ENCODE measurements around the gene NR1H2. TPM values are rescaled to one million over a fixed set of nuclear protein-coding genes. Genes with fewer than 3 reads are reported as not detected.

The NR1H2 gene
- total and polyA plus RNA-seq, 2 experiments from 2014 or later = 32.9 to 70.2 TPM

DNA sequence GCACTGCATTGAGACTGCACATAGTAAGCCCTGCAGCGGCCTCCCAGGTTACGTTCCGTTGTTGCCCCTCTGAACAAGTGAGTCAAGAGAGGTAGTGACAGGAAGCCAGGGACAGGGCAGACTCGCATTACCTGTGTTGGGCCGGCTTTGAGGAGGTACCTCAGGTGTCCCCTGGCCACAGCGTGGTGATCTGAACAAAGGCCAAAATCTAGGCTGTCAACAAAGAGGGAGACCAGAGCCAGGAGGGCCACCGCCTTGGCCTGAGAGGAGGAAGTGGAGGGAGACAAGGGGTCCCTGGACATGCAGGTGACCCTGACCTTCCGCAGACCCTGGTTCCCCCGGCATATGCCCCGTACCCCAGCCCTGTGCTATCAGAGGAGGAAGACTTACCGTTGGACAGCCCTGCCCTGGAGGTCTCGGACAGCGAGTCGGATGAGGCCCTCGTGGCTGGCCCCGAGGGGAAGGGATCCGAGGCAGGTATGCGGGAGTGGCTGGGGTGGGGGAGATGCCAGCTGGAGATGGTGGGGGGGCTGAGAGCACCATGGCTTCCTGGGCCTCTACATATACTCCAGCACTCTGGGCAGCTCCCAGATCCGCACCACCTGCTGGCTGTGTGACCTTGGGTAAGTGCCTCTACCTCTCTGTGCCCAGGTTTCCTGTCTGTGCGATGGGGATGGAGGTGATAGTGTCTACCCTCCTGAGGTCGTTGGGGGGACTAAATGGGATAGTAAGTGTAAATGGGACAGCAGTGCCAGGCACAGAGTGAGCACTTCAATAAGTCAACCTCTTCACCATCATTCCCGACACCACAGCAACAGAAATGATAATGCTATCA lies 47.2 kb downstream of the NR1H2 start (continued):
- TF ChIP-seq, protein P1, sequence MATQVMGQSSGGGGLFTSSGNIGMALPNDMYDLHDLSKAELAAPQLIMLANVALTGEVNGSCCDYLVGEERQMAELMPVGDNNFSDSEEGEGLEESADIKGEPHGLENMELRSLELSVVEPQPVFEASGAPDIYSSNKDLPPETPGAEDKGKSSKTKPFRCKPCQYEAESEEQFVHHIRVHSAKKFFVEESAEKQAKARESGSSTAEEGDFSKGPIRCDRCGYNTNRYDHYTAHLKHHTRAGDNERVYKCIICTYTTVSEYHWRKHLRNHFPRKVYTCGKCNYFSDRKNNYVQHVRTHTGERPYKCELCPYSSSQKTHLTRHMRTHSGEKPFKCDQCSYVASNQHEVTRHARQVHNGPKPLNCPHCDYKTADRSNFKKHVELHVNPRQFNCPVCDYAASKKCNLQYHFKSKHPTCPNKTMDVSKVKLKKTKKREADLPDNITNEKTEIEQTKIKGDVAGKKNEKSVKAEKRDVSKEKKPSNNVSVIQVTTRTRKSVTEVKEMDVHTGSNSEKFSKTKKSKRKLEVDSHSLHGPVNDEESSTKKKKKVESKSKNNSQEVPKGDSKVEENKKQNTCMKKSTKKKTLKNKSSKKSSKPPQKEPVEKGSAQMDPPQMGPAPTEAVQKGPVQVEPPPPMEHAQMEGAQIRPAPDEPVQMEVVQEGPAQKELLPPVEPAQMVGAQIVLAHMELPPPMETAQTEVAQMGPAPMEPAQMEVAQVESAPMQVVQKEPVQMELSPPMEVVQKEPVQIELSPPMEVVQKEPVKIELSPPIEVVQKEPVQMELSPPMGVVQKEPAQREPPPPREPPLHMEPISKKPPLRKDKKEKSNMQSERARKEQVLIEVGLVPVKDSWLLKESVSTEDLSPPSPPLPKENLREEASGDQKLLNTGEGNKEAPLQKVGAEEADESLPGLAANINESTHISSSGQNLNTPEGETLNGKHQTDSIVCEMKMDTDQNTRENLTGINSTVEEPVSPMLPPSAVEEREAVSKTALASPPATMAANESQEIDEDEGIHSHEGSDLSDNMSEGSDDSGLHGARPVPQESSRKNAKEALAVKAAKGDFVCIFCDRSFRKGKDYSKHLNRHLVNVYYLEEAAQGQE (IDR thresholded peaks at IDR 0.05; ENCODE audit: unreplicated experiment) = no peak

DNA sequence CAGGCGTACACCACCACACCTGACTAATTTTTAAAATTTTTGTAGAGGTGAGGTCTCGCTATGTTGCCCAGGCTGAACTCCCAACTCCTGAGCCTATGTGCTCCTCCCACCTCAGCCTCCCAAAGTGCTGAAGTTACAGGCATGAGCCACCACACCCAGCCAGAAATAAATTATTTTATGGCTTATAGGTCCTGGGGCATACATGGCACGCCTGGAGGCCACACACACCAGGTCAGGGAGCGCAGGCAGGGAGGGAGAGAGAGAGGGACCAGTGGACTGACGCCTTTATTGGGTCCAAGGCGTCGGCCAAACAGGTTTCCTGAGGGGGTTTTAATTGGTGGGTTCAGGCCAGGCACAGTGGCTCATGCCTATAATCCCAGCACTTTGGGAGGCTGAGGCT lies 49.3 kb downstream of the NR1H2 start:
- ATAC-seq = no peak

More for the DNA sequence above, 49.3 kb downstream of the NR1H2 start:
- Histone ChIP-seq H3K27ac (ENCODE audit: low read depth) (no peak overlapping the region), H4K20me1 (replicated peaks; ENCODE audit: insufficient read depth) (no peaks in the 10 kb centered on the region; the same call in 1 of the 2 replicates), H3K4me1 (ENCODE audit: insufficient read depth) (peaks cover 10% of the 10 kb centered on the region; the same call in 1 of the 2 replicates), H3F3A (replicated peaks; ENCODE audit: low read depth) (peaks cover 14% of the 10 kb centered on the region; the same call in 1 of the 2 replicates), H3K27me3 (ENCODE audit: insufficient read depth) (peaks cover 20% of the 10 kb centered on the region; the same call in 1 of the 2 replicates), H3K4me3 (no peak overlapping the region), H3K79me2 (replicated peaks; ENCODE audit: insufficient read depth) (peaks cover 6% of the 10 kb centered on the region; the same call in 1 of the 2 replicates), H3K4me2 (no peak overlapping the region), H3K36me3 (ENCODE audit: insufficient read depth) (no peaks in the 10 kb centered on the region), H2AFZ (no peak overlapping the region), H3K9me2 (ENCODE audit: insufficient read depth) (no peaks in the 10 kb centered on the region)
- no peak for TF ChIP-seq ZNF462 (CRISPR knock-in tag; IDR thresholded peaks at IDR 0.05)
- Mint-ChIP-seq H3K36me3 (ENCODE audit: low read depth) (peaks cover 25% of the 10 kb centered on the region), H3K27ac (no peak overlapping the region), H3K27me3 (ENCODE audit: insufficient read depth, low read depth, poor library complexity) (peaks cover 10% of the 10 kb centered on the region), H3K4me3 (no peak overlapping the region), H3K4me1 (peaks cover 6% of the 10 kb centered on the region), H3K9me3 (no peaks in the 10 kb centered on the region; the same call in 2 of the 3 replicates)
- no peak for DNase-seq (ENCODE audit: low spot score)

Data from GM23338 (cell line).